HG02610 (cell line): ENCODE measurements around the gene ELOVL4.

Experiments
- ATAC-seq: cut with Tn5 transposase; IDR thresholded peaks from one replicate; pipeline ENCODE4 v1.9.1; 2021; ENCODE audit warnings: mild to moderate bottlenecking, moderate library complexity; ENCODE audit not compliant: unreplicated experiment

The ELOVL4 gene

GRCh38 chr6:79947191-79948186, at the start of gene ELOVL4:
Gene ELOVL4 (minus strand): TSS chr6:79947553. CDS start chr6:79947279, 274 bp downstream.
- ATAC-seq, result peak; percentile 51

- ATAC-seq, result no peak
Observed at GRCh38 chr6:79993911-79994309, 46.6 kb upstream of the ELOVL4 start.

DNA sequence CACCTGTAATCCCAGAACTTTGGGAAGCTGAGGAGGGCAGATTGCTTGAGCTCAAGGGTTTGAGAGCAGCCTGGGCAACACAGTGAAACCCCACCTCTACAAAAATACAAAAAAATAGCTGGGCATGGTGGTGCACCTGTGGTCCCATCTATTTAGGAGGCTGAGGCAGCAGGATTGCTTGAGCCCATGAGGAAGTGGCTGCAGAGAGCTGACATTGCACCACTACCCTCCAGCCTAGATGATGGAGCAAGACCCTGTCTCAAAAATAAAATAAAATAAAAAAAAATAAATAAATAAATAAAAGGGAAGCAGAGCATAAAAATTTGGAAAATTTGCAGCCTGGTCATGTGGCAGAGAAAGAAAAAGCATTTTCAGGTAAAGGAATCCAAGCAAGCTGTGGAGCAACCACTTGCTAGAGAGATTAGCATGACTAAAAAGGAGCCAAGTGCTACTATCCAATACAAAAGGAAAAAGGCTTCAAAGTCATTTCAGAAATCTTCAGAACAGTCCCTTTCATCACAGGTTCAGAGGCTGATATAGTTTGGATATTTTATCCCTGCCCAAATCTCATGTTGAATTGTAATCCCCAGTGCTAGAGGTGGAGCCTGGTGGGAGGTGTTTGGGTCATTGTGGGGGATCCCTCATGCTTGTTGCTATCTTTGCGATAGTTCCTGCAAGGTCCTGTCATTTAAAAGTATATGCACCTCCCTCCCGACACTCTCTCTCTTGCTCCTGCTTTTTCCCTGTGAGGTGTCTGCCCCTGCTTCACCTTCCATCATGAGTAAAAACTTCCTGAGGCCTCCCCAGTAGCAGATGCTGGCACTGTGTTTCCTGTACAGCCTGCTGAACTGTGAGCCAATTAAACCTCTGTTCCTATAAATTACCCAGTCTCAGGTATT, 45.9 kb upstream of the ELOVL4 start:
- ATAC-seq, result no peak

GRCh38 chr6:79989641-79990040, 42.3 kb upstream of the ELOVL4 start:
- no peak for ATAC-seq

DNA sequence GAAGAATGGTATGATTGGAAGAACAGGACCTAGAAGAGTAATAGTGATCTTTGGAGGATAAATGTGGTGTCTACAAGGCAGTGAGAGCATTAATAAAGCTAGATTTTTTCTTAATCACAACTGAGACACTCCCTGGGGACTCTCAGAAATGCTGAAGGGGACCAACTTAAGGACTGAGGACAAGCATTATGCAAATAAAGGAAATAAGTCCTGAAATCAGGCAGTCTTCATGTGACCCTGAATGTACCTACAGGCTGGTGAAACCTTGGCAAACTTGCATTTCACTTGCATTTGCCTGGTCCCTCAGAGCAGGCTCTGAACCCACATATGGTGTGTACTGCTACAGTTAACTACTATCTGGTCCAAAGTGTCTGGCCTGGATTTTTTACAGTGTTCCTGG, 37.8 kb upstream of the ELOVL4 start:
- no peak for ATAC-seq

DNA sequence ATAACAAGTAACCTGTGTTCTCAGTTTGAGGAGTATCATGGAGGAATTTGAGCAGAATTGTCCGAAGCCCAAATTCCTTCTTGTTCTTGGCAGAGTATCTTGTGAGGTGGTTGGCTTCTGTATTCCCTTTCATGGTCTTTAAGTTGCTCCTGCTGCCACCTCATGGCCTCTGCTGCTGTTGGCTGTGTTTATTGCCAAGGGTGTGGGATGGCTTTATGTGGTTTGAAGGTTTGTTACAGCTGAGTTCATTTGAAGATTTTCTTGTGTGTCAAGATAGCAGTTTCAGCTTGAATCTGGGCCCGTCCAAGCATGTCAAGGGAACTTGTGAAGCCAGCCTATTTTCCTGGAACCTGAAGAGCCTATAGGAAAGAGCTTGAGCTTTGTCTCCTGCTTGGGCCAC, 36.9 kb upstream of the ELOVL4 start:
- peak; percentile 73 for ATAC-seq

DNA sequence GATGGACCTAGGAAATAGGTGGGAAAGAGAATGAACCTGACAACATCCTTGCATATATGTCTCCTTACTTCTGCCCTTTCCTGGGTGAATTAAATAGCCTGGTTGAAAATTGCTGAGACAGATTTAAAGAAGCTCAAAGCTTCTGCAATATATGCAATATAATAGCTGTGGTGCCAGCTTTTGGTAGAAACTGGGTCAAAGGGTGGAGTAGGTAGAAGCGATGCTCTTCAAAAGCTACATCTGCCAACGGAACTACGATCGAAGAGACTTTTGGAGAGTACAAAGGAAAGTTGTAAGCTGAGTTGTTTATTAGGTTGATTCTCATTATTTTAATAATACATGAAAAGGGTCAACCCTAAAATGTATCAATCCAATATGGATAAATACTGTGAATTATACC, 34.3 kb upstream of the ELOVL4 start:
- no peak for ATAC-seq

- ATAC-seq, result no peak
Observed at GRCh38 chr6:79971193-79971592, 23.8 kb upstream of the ELOVL4 start.

DNA sequence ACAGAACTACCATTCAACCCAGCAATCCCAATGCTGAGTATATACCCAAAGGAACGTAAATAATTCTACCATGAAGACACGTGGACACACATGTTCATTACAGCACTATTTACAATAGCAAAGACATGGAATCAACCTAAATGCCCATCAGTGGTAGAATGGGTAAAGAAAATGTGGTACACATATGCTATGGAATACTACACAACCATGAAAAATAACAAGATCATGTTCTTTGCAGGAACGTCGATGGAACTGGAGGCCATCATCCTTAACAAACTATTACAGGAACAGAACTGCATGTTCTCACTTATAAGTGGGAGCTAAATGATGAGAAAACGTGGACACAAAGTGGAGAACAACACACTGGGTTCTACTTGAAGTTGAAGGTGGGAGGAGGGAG, 22.4 kb upstream of the ELOVL4 start:
- no peak for ATAC-seq

DNA sequence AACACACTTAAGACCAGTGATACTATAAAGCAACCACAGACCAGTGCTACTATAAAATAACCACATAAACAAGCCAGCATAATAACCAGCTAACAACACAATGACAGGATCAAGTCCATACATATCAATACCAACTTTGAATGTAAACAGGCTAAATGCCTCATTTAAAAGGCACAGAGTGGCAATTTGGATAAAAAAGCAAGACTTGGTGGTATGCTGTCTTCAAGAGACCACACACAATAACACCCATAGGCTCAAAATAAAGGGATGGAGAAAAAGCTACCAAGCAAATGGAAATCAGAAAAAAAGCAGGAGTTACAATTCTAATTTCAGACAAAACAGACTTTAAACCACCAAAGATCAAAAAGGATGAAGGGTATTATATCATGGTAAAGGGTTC, 19.8 kb upstream of the ELOVL4 start:
- ATAC-seq, result no peak

DNA sequence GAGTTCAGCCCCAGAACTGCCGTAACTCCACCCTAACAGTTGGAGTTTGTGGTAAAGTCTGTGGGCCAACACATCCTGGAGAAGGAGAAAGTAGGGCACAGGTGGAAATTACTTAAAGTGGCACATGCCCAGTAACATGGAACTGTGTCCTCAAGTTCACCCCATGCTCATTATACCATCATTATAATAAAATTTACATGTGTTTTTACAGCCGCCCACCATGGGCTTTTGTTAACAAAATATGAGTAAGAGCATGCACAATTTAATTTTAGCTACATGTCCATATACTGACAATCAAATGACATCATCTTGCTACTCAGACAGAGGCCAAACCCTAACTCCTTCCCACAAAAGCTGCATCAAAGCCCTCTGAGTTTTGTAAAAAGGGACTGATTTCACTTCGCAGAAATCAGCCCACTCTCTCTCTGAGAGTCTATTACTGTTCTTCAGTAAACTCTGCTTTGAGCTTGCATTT, 17.3 kb upstream of the ELOVL4 start:
- ATAC-seq, result no peak

DNA sequence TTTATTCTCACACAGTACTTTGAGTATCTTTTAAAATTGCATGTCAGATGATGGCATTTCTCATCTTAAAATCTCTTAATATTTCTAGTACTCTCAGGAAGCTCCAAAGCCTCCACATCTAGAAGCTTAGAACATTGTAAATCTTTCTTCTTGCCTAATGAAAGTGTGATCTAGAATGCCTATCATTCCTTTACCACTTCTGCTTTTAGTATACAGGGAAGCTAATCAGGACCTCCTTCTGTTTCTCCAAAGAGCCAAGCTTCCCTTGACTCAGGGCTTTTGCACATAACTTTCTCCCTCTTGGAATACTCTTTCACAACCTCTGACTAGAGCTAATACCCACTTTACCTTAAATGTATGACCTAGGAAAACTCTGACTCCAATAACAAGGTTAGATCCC, 7.5 kb upstream of the ELOVL4 start:
- no peak for ATAC-seq

DNA sequence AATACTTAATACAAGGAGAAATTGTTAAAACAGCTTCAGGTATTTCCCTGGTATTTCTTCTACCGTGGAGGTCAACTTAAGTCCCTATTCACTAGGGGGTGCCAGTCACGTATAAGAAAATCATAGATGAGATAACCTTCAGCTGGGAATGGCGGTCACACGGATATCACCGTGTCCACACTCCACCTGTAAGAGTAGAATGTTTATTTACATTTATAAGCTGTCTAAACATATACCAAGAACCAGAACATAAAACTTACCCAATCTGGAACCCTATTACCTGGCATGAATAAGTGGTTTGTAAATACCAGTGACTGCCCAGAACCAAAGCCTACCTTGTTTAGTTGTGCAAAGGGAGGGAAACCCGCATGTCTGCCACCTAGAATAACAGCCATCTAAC, 1.9 kb upstream of the ELOVL4 start:
- ATAC-seq, result peak; percentile 52

DNA sequence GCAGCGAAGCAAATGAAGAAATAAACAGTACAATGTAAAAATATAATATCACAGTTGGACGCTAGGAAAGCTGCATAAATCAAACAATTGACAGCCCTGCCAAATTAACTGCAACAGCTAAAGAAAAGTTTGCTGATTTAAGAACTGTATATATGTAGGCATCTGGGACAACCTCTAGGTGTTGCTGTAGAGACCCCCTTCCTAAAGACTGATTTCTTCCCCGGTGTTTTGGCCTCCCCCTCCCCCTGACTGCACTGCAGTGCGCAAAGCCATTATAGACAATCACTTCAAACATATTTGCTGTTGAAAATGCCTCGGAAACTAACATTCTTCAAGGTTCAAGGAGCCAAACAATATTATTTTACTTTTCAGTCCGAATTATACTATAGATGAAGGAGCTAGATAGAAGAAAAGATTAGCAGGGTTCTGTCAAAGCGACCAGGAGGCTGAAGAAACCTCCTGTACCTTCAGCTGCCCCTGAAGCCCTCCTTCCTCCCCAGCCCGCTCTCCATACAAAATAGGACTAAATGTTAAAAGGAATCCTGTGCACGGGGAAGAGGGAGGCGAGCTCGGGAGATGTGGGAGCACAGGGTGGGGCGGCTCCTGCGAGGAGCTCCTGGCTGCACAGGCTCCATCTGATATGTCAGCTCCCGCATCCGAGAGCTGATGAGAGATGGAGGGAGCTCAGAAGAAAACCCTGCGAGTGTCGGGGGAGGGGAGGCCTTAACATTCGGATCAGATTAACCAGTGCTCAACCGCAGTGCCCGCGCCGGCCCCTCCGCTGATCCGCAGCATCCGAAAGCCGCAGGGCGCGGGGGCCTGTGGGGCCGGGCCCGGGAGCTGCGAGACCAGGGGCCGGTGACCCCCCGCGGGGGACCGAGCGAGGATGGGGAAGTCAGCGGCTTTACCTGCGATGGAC, 822 bp downstream of the ELOVL4 start:
- peak; percentile 28 for ATAC-seq

- no peak for ATAC-seq
Observed at GRCh38 chr6:79943133-79943532, 4.2 kb downstream of the ELOVL4 start.

- ATAC-seq, result no peak
Observed at GRCh38 chr6:79941489-79942151, 5.7 kb downstream of the ELOVL4 start.

GRCh38 chr6:79928478-79928998, 18.8 kb downstream of the ELOVL4 start:
- no peak for ATAC-seq

GRCh38 chr6:79927758-79928157, 19.6 kb downstream of the ELOVL4 start:
- no peak for ATAC-seq

DNA sequence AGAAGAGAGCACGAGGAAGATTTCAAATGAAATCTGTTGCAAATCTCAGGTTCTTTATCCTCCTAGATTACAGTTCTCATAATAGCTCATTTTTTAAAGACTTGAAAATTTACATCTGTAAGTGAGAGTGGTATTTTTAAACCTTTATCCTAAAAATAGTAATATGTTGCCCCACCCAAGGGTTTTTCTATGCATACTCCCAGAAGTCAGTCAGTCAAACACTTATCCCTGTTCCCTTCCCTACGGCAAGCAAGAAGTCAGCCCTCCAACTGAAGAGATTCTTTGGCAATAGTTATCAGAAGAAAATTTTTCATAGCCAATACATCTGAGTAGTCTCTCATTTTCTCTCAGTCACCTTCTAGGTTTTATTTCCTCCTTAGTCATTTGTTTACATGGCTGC, 24.1 kb downstream of the ELOVL4 start:
- no peak for ATAC-seq

- ATAC-seq, result no peak
Observed at GRCh38 chr6:79922018-79922417, 25.3 kb downstream of the ELOVL4 start.
